ENCODE results near the gene HMX1.

DNA sequence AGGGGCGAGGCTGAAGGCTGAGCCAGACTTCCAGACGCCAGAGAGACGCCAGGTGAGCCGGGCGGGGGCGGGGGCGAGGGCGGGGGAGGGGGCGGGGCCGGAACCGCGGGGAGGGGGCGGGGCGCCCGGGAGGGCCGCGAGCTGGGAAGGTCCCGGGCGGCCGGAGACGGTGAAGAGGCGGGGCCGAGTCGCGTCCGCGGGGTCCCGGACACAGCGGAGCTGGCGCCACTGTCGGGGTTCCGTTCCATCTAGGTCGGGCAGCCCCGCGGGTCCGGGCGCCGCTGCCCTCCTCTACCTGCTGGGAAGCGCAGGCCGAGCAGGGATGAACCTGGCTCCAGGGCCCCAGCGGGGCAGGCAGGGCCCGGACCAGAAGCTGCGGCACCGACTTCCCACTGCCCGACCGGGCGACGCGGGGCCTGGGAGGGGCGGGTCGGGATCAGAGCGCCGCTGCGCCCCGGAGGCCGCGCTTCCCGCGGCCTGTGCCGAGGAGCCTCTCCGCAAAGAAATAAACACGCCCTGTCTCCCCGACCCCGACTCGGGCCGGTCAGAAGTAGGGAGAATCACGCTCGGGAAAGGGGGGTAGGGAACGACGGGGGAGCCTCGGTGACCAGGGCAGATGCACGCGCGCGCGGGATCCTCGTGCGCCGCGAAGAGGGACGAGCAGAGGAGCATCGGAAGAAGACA lies 10.6 kb downstream of the HMX1 start:
- TF ChIP-seq, protein P1, sequence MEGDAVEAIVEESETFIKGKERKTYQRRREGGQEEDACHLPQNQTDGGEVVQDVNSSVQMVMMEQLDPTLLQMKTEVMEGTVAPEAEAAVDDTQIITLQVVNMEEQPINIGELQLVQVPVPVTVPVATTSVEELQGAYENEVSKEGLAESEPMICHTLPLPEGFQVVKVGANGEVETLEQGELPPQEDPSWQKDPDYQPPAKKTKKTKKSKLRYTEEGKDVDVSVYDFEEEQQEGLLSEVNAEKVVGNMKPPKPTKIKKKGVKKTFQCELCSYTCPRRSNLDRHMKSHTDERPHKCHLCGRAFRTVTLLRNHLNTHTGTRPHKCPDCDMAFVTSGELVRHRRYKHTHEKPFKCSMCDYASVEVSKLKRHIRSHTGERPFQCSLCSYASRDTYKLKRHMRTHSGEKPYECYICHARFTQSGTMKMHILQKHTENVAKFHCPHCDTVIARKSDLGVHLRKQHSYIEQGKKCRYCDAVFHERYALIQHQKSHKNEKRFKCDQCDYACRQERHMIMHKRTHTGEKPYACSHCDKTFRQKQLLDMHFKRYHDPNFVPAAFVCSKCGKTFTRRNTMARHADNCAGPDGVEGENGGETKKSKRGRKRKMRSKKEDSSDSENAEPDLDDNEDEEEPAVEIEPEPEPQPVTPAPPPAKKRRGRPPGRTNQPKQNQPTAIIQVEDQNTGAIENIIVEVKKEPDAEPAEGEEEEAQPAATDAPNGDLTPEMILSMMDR (IDR thresholded peaks at IDR 0.05): no peak
- TF ChIP-seq POLR2A (IDR thresholded peaks at IDR 0.05): no peak
